HEK293T (cell line): Measurements from ENCODE around the gene RIBC2.

ENCODE experiments used
- ARNT ChIP-seq: fragments of 450-650 bp; IDR thresholded peaks from 2 replicates; pipeline ENCODE4 v1.6.1; 2017; ENCODE audit warnings: mild to moderate bottlenecking
- BHLHE40 ChIP-seq: fragments of 450-650 bp; IDR thresholded peaks from 2 replicates; pipeline ENCODE4 v1.6.1; 2016; ENCODE audit warnings: mild to moderate bottlenecking, moderate library complexity, borderline replicate concordance
- CTBP1 ChIP-seq: fragments of 450-650 bp; IDR thresholded peaks from 2 replicates; pipeline ENCODE4 v1.6.1; 2016; ENCODE audit warnings: borderline replicate concordance
- ELF4 ChIP-seq: fragments of 450-650 bp; IDR thresholded peaks from 2 replicates; pipeline ENCODE4 v1.6.1; 2017; ENCODE audit warnings: antibody characterized with exemption
- FOXK2 ChIP-seq: fragments of 450-650 bp; IDR thresholded peaks from 2 replicates; pipeline ENCODE4 v1.6.1; 2016; ENCODE audit warnings: mild to moderate bottlenecking
- FOXM1 ChIP-seq: fragments of 450-650 bp; IDR thresholded peaks from 2 replicates; pipeline ENCODE4 v1.6.1; 2017; ENCODE audit warnings: mild to moderate bottlenecking, borderline replicate concordance
- LEF1 ChIP-seq: fragments of 450-650 bp; IDR thresholded peaks from 2 replicates; pipeline ENCODE4 v1.6.1; 2017; ENCODE audit warnings: mild to moderate bottlenecking, borderline replicate concordance
- NFRKB ChIP-seq: fragments of 450-650 bp; IDR thresholded peaks from 2 replicates; pipeline ENCODE4 v1.6.1; 2016; ENCODE audit warnings: mild to moderate bottlenecking, moderate library complexity
- PKNOX1 ChIP-seq: fragments of 450-650 bp; IDR thresholded peaks from 2 replicates; pipeline ENCODE4 v1.6.1; 2016
- SP1 ChIP-seq: fragments of 450-650 bp; IDR thresholded peaks from 2 replicates; pipeline ENCODE4 v1.6.1; 2017
- SUZ12 ChIP-seq: fragments of 450-650 bp; IDR thresholded peaks from 2 replicates; pipeline ENCODE4 v1.6.1; 2016; ENCODE audit warnings: mild to moderate bottlenecking
- TARDBP ChIP-seq: fragments of 450-650 bp; IDR thresholded peaks from 2 replicates; pipeline ENCODE4 v1.6.1; 2016
- ZNF384 ChIP-seq: fragments of 450-650 bp; IDR thresholded peaks from 2 replicates; pipeline ENCODE4 v1.6.1; 2016

GRCh38 chr22:45397806-45398205, 15.7 kb upstream of the RIBC2 start:
- TF ChIP-seq FOXM1 (no peak), PKNOX1 (no peak), FOXK2 (no peak), LEF1 (no peak), NFRKB (no peak), BHLHE40 (no peak), ELF4 (no peak), CTBP1 (no peak), ZNF384 (no peak), SP1 (no peak), TARDBP (no peak), ARNT (no peak), SUZ12 (no peak)
